ENCODE data around the gene CALHM4. TPM values are rescaled to one million over a fixed set of nuclear protein-coding genes. Genes with fewer than 3 reads are reported as not detected.

The CALHM4 gene
- total RNA-seq, 4 donors from 2014 or later: not detected

- ATAC-seq (ENCODE audit: low FRiP score): no peak
- no peak for DNase-seq (ENCODE audit: low spot score)
- TF ChIP-seq CTCF (IDR thresholded peaks at IDR 0.05): no peak
Measured at GRCh38 chr6:116563830-116564229, 10.3 kb downstream of the CALHM4 start.

DNA sequence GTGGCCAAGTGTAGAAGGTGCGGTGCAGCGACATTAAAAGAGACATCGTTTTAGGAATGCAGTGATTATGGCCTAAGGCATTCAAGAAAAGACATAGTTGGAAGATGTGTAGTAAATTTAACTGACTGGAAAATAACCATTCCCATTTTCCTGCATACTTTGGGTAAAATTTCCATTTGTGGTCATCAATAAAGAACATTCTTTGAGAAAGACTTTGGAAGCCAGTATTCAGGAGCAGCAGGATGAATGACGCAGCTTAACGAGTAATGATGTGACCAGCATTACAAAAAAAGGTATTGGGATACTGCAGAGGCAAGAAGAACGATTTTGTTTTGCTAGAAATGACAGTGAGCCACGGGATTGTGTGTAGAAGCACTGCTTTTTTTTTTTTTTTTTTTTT is 10.8 kb downstream of the CALHM4 start:
- ATAC-seq (ENCODE audit: low FRiP score) (no peak), DNase-seq (ENCODE audit: low spot score) (no peak)
- no peak for TF ChIP-seq CTCF (IDR thresholded peaks at IDR 0.05)

GRCh38 chr6:116564921-116565872 is 11.6 kb downstream of the CALHM4 start:
- TF ChIP-seq CTCF (IDR thresholded peaks at IDR 0.05): no peak
- DNase-seq (ENCODE audit: low spot score) (no peak), ATAC-seq (ENCODE audit: low FRiP score) (peak; percentile 19)

- ATAC-seq (ENCODE audit: low FRiP score) (no peak), DNase-seq (ENCODE audit: low spot score) (no peak)
- TF ChIP-seq CTCF (IDR thresholded peaks at IDR 0.05): no peak
Measured at GRCh38 chr6:116568111-116568510, 14.6 kb downstream of the CALHM4 start.

GRCh38 chr6:116568821-116569755 is 15.5 kb downstream of the CALHM4 start:
- TF ChIP-seq CTCF (IDR thresholded peaks at IDR 0.05): no peak
- ATAC-seq (ENCODE audit: low FRiP score): no peak
- DNase-seq (ENCODE audit: low spot score): no peak

GRCh38 chr6:116570856-116571682 is 17.5 kb downstream of the CALHM4 start, which contains the start of gene RWDD1:
RWDD1 (plus strand) TSS chr6:116571504; CDS start chr6:116571583, 79 bp downstream.
- no peak for TF ChIP-seq CTCF (IDR thresholded peaks at IDR 0.05)
- ATAC-seq (ENCODE audit: low FRiP score) (peak; percentile 100), DNase-seq (ENCODE audit: low spot score) (peak; percentile 86)
